GM12872 (cell line): ENCODE measurements around the gene NMT1.

Source experiments
- CTCF ChIP-seq: IDR thresholded peaks from 3 replicates; pipeline ENCODE4 v1.5.1; 2011; ENCODE audit warnings: low read depth, mild to moderate bottlenecking, low read length, moderate library complexity; ENCODE audit not compliant: insufficient read depth

The NMT1 gene

GRCh38 chr17:45104497-45104896, 43.4 kb downstream of the NMT1 start:
- no peak for TF ChIP-seq CTCF

GRCh38 chr17:45104907-45105624, 43.9 kb downstream of the NMT1 start:
- 0 out of 3 replicates have a peak, but pooled peaks have one; percentile 4 for TF ChIP-seq CTCF

DNA sequence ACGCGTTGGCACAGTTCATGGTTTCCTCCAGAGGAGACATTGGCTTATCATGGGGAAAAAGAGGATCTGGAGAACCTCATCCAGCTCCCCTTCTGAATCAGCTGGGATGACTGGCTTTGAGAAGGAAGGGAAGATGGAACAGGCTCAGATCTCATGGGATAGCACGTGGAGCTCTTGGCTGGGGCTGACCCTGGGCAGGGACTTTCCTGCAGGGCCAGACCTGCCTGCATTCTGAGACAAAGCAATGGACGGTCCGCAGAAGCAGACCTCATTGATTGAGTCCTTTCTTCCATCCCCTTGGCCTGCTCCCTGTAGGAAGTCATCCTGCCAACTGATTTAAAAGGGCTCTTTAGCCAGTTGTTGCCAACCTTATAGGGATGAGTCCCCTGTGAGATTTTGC, 45.0 kb downstream of the NMT1 start:
- no peak for TF ChIP-seq CTCF

- no peak for TF ChIP-seq CTCF
These were observed 45.5 kb downstream of the NMT1 start for GRCh38 chr17:45106582-45106981.

DNA sequence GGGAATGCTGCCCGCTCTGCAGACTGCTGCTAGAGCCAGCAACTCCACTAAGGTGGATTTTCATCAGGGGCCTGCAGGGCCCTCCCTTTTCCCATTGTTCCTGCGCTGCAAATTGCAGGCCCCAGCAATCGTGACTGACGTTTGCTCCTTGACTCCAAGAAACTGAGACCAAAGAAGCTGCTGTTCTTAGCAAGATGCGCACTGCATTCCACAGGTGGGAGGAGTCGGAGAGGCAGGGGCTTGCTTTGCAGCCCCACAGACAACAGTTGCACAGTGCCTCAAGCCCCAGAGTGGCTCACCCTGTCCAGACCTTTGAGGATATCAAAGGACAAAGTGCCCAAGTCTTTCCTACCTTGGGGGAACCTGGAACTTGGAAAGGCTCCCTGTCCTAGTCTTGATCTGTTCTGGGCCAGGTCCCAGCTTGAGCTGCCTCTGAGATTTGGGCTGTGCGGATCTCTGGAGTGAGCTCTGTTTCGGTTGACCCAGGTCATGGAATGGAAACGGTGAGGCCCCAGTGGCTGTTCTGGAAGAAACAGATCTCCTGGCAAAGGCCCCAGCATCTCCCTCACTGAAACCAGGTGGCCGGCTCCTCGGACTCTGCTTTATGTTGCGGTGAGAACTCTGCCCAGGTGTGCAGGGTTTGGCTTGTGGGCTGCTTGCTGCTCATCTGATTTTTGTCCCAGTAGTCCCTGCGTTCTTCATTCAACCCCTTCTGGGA, 46.3 kb downstream of the NMT1 start:
- TF ChIP-seq CTCF, result no peak

DNA sequence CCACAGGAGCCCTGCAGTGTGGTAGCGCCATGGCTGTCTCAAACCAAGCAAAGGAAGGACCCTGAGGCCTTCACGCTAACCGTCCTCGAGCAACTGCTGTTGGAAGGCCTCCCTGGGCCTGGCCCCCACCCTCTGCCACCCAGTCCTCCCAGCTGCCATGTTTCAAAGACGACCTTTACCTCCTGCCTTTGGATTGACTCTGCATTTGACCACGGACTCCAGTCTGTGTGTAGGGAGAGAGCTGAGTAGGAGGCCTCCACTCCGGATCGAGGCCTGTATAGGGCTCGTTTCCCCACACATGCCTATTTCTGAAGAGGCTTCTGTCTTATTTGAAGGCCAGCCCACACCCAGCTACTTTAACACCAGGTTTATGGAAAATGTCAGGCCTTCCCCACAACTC, 46.9 kb downstream of the NMT1 start:
- no peak for TF ChIP-seq CTCF

- no peak for TF ChIP-seq CTCF
These were observed 47.7 kb downstream of the NMT1 start for GRCh38 chr17:45108595-45109521.
